ENCODE data around the gene TMEM151B. TPM values are rescaled to one million over a fixed set of nuclear protein-coding genes. Genes with fewer than 3 reads are reported as not detected.
A peak's percentile ranks its signal among the peaks of the same experiment; 100 is the strongest.

The TMEM151B gene
- total and polyA plus RNA-seq, 2 of the 13 experiments (the other 11 are each of a cell fraction or from before 2014, with no cell fraction given): not detected

DNA sequence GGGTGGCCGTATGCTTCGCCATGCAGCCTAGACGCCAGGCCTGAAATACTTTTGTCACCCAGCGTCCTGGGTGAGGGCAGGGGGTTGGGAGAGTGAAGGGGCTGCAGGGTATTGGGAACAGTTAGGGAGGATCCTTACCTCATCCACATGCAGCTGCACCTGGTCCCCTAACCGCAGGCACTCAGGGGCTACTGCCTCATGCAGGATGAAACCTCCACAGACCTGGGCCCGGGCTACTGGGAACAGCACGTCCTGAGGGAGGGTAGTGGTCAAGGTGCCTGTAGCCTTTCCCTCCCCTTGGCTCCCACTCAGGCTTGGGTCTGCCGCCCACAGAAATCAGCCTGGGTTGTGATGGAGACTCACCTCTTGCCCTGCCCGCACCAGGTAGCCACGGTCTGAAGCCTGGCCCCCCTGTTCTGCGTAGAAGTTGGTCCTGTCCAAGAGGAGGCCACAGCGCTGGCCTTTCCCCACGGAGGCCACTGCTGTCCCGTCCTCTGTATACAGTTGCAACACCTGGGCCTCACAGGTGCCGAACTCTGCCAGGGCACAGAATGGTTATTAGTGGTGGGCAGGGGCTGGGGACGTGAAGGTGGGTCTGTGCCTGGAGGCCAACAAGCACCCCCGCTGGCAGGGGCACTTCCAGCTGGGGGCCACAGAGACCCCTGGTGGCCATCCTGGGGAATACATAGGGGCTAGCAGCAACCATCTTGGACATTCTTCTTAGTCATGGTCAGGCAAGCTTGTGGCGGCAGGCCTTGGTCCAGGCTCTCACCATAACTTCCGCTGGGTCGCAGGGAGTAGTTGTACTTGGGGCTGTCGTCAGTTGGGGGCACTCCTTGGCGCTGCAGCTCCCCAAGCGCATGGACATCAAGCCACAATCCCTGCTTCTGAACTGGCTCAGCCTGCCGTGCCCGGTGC lies 34.3 kb downstream of the TMEM151B start (continued):
- TF ChIP-seq, protein P1, sequence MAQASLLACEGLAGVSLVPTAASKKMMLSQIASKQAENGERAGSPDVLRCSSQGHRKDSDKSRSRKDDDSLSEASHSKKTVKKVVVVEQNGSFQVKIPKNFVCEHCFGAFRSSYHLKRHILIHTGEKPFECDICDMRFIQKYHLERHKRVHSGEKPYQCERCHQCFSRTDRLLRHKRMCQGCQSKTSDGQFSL (CRISPR knock-in tag; IDR thresholded peaks at IDR 0.05): peak; percentile 98

DNA sequence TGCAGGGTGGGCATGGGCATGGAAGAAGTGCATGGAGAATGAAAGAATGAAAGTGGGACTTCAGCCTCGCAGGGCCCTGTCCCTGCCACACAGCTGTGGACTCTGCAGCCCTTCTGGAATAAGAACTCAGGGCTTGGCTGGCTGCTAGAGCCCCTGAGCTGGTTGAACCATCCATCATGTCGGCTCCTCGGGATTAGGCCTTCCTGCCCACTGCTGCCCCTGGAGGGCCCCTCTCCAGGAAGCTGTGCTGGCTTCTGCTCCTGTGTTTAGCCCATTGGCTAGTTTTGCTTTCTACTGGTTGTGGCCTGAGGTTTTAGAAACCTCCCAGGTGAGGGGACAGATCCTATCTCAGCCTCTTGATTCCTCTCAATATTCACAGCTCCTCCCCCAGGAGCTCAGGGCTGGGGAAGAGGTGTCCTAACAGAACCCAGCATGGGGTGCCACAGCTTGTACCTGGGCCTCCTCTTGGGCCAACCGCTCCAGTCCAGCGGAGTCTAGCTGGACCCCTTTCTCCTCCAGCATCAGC lies 35.0 kb downstream of the TMEM151B start:
- Histone ChIP-seq H4K20me1 (ENCODE audit: insufficient read depth, low read length) (no peaks in the 10 kb centered on the region), H2AFZ (ENCODE audit: low read length) (no peak overlapping the region), H3K27ac (ENCODE audit: extremely low read length, insufficient read depth, low read length) (no peak overlapping the region), H3K9me3 (ENCODE audit: low read length) (no peaks in the 10 kb centered on the region), H3K36me3 (replicated peaks in 1 of 2; ENCODE audit: control insufficient read depth in 1 of 2, insufficient read depth in 2 of 2, low read length in 2 of 2) (peaks cover 60 to 80% of the 10 kb centered on the region in 2 experiments), H3K9ac (ENCODE audit: insufficient read depth, low read depth, low read length) (no peak overlapping the region), H3K4me2 (ENCODE audit: low read depth, low read length) (no peak overlapping the region), H3K4me3 (replicated peaks in 1 of 3; ENCODE audit: insufficient read depth in 1 of 3, low read depth in 2 of 3, low read length in 3 of 3) (no peak overlapping the region), H3K79me2 (ENCODE audit: insufficient read depth, low read length) (no peaks in the 10 kb centered on the region), H3K27me3 (ENCODE audit: control insufficient read depth in 1 of 2, insufficient read depth in 2 of 2, low read length in 2 of 2) (no peaks in the 10 kb centered on the region), H3K4me1 (ENCODE audit: insufficient read depth, low read length) (no peaks in the 10 kb centered on the region)
- no peak for DNase-seq (ENCODE audit: low spot score)
- BruUV-seq (replicated peaks): no TSS peak
- TF ChIP-seq SALL1 (CRISPR knock-in tag; IDR thresholded peaks at IDR 0.05) (0 out of 2 replicates have a peak, but pooled peaks have one; percentile 2), ZNF605 (CRISPR knock-in tag; IDR thresholded peaks at IDR 0.05) (0 out of 2 replicates have a peak, but pooled peaks have one; percentile 26), ZNF781 (CRISPR knock-in tag; IDR thresholded peaks at IDR 0.05; ENCODE audit: borderline replicate concordance, not compliant biosample characterization) (no peak), KMT2B (CRISPR knock-in tag; IDR thresholded peaks at IDR 0.05) (no peak), CCDC6 (CRISPR knock-in tag; IDR thresholded peaks at IDR 0.05) (0 out of 2 replicates have a peak, but pooled peaks have one; percentile 2), NFYC (CRISPR knock-in tag; IDR thresholded peaks at IDR 0.05) (no peak)
- no peak for FAIRE-seq
- ChIA-PET POLR2A (interaction anchor here (1.1 to 1.9 kb wide), 4 partner anchors 8 to 59 kb away, joined by 4 to 7 read pairs (median 4); partner anchors contain the start of genes AARS2 and HSP90AB1), CTCF (ENCODE audit: low intra/inter-chr PET ratio, low total read pairs) (interaction anchor here (3.9 kb wide), 1 partner anchor 37 kb away, joined by 37 read pairs; no protein-coding TSS in a partner anchor)
- intact Hi-C loops (cut with micrococcal nuclease; ENCODE audit: unreplicated experiment) (no loop called here), in situ Hi-C loops (cut with HindIII; ENCODE audit: extremely low pct_ligation_motif_present, low pct_unique_long_range_greater_than_20kb) (no loop called here)
- 100% methylated on average over 3 of the region's 5 CpGs for WGBS (ENCODE audit: low lambda C conversion rate)
- ATAC-seq: peak; percentile 3; the same call in 1 of the 3 replicates

All from HepG2 (cell line).